G401 (cell line): ENCODE measurements around the gene C11orf71. TPM values are rescaled to one million over a fixed set of nuclear protein-coding genes. Genes with fewer than 3 reads are reported as not detected.

Source experiments
- DNase-seq: peaks from one replicate; pipeline ENCODE4 v3.0.0-alpha.2; 2015; ENCODE audit warnings: low spot score
- in situ Hi-C: cut with HindIII; loops from 2 replicates; pipeline ENCODE4 v1.10.0; 2016; ENCODE audit warnings: low sequenced_read_pairs, mixed read lengths
- total RNA-seq: library from RNA; depleted of rRNA; stranded (reverse); fragments of >200 nt; shearing (Covaris generic); gene quantifications from 2 replicates; pipeline ENCODE4 v1.2.3, GENCODE V29; 2014

C11orf71 gene
- total RNA-seq, 1 experiment from 2014 or later = 4.2 TPM

DNA sequence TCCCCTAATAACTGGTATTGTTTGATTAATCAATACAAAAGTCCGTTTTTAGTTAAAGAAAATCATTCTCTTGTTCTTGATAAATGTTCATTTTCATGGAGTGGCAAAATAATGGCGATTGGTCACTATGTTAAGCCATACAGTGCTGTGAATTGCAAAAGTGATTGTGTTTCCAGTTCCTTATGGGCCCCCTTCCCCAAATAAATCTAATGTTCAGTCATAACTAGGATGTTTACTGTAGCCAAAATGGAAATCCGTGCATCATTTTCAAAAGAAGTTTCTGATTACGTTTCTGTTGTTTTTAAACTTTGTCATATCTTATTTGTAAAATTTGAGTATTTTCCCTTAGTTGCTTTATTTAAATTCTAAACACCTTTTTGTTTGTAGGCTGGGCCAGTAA, 1.0 kb upstream of the C11orf71 start:
- in situ Hi-C loops = no loop called here
- DNase-seq = no peak

DNA sequence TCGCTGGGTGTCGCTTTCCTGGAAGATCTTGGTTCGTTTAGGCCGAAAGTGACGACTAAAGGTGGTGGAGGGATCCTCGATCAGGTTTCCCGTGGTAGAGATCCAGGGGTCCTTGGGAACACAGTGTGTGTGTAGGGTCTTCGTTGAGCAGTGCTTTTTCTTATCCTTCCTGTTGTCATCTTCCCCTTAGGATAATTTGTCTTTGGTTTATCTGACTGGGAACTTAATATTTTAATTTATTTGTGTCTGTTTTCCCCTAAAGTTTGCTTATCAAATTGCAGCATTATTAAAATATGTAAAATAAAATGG, 558 bp upstream of the C11orf71 start:
- no peak for DNase-seq
- in situ Hi-C loops = no loop called here

DNA sequence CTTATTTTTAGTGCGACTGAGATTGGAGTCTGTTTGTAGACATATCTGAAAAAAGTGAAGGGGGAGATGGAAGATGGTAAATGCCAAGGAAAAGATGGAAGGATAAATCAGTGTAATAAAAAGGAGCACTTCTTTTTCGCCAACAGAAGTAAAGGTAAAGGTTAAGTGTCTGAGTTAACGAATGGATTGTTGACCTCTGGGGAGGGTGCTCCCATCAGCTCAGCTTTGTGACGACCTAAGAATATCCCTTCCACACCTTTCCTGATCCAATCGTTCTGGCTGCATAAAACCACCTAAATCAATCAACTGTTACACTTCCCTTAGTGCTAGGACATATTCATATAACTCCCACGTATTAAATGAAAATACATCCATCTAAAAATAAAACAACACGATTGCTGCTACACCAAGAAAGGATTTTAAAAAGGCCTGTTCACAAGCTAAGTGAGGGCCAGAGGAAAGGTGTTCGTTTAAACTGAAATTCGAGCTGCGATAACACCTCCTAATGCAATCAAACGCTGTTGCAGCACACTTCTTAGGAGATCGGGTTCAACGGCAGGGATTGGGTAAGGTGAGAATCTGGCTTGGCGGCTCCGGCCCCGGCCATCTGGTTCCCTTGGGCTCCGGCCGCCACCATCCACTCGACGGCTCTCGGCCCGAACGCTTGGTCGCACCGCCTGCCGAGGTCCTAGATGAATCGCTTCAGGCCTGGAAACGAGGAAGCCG, 658 bp downstream of the C11orf71 start:
- in situ Hi-C loops = no loop called here
- peak; percentile 75 for DNase-seq

DNA sequence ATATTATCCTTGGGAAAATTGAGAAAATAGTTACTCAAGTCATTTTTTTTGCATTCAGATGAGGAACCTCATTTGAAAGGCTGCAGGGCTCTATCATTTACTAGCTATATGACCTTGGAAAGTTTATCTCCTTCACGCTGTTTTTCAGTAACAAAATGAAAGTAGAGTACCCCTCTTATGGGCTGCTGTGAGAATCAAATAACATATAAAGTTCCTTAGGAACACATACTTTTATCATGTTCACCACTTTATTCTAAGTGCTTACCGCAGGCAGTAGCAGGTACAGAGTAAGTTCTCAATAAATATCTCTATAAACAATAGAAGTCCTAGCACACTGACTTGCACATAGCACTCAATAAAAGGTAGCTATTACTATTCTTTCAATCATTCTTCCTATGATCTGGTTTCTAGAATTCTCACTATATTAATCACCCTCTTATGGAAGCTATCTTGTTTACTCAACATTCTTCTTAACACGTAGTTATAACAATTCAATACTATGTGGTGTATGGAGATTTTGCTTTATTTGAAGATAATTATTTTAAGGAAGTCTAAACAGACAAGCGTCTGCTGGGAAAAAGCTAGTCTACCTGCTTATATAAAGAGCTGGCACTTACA, 1.9 kb downstream of the C11orf71 start:
- in situ Hi-C loops = no loop called here
- DNase-seq = no peak

DNA sequence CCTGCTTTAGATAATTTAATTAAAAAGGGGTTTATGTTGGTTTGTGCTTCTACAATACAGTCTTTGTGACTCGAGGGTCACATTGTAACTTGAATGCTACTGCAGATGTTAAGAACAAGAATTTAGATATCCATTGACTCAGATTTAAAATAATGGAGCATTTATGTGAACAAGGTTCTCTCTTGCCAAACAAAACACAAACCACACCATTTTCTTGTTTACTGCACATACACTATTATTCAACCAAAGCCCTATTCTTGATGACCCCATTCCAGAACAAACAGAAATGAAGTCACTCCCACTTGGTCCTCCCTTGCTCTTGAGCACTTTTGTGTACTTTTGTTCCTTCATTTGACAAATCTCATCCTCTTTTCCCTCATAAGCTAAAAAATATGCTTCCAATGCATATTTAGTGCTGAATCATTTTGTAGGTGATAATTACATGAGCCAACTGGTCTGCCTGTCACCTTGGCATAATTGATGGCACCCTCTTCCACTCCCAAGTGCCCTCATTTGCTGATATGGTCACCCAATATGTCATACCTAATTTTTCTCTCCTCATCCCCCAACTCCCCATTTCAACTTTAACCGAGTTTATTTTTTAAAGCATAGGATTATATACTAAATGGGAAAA, 2.8 kb downstream of the C11orf71 start:
- in situ Hi-C loops = no loop called here
- no peak for DNase-seq

DNA sequence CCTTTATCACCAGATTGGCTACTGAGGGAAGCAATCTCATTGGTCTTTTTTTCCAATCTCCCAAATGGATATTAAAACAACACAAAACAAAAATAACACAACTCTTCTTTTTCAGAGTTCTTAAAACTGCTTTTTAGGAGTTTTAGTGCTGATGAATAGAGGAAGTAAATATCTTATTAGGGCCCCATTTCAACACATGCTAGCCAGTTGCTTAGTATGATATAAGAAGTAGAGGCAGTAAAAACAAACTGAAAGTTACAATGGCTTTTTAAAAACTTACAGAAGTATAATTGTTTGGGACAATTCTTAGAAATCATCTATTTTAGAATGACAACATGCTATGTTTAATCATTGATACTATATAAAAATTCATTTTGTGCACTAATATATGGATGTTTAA, 3.4 kb downstream of the C11orf71 start:
- in situ Hi-C loops = no loop called here
- DNase-seq = no peak

DNA sequence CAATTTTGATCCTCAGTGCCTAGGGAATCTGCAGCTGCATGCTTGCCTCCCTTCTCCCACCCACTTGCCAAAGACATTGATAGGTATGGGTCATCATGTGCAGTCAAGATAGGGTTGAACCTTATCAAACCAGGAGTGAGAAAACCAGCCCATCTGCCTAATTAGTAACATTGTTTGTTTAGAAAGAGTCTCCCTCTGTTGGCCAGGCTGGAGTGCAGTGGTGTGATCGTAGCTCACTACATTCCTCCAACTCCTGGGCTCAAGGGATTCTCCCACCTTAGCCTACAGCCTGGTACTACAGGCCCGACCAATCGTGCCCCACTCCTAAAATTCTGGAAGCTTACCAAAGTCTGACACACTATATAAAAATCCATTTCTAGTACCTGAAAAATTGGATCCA, 4.6 kb downstream of the C11orf71 start:
- in situ Hi-C loops = no loop called here

DNA sequence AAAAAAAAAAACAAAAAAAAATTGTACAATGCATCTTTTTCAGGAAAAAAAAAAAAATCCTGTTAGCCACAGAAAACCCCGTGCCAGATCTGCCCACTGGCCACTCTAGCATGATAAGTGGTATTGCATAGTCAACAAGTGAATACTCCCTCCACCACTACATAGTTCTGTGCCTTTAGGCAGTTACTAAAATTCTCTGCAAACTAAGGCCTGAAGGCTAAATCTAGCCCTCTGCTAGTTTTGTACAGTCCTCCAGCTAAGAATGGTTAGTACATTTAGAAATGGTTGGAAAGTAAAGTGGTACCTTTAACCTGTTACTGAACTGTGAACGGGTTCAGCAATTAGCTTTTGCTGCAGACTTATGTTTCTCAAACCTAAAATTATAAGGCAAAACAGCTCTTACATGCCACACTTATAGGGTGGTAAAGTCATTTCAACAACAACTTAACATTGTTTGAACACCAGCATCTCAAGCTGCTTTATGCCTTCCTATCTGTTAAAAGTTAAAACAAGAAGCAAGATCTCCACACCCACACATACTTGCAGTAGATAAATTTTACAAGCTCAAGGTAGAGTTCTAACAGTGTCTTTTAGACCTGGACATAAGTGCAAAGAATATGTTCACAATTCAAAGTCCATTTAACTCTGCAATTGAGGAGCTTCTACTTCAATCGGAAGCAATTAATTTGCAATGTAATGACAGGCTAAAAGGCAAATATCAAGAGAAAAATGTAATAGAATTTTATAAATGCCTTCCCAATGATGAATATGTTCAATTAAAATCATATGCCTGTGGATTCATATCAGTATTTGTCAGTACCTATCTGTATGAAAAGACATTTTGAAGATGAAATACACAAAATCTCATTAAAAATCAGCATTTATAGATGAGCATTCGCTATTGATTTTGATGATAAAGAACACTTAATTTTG, 7.3 kb downstream of the C11orf71 start:
- in situ Hi-C loops = no loop called here
- DNase-seq = no peak

More for the DNA sequence above, 4.6 kb downstream of the C11orf71 start:
- no peak for DNase-seq

DNA sequence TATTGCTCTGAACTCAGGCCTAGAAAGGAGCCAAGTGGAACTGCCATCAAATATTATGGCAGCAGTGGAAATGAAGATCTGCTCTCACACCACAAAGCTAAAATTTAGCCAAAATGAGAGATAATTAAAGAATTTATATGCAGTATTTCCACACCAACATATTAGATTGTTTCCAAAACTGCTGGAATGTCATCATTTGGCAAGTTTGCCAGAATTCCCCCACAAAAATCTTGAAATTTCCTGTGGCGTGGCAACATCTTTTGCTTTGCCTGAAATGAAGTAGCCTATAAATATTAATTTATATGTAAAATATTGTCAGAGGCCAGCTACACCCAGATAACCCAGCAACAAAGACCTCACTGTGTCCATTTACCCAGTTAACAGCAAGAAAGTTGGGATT, 13.8 kb downstream of the C11orf71 start:
- in situ Hi-C loops = no loop called here
- DNase-seq = no peak

DNA sequence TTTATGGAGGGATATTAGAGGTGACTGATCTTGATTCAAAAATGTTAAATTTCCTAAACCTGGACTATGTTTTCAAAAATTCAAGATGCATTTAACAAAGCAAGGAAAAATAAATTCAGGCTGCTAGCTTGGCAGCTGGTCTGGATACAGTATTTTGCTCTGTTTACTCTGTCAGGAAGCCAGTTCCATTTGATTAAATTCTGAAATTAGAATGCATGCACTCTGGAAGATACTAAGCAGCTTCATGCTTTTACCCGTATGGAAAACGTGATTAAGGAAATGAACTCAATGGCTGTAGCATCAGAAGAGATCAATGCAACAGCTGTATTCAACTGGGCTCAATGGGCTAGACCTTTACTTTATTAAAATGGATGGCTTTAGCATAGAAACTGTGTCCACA, 14.2 kb downstream of the C11orf71 start:
- in situ Hi-C loops = no loop called here
- DNase-seq = no peak

DNA sequence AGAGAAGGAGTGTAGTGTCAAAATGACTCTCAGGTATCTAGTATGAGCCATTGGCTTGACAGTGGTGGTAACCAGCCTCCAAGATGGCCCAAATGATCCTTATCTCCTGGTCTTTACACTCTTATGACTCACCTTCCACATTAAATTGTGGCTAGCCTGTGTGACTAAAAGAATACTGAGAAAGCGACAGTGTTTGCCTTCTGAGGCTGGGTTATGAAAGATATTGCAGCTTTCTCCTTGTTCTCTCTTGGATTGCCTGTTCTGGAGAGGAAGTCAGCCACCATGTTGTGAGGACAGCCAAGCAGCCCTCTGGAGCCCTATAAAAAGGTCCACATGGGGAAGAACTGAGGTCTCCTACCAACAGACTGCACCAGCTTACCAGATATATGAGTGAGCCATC, 15.8 kb downstream of the C11orf71 start:
- no peak for DNase-seq
- in situ Hi-C loops = no loop called here

DNA sequence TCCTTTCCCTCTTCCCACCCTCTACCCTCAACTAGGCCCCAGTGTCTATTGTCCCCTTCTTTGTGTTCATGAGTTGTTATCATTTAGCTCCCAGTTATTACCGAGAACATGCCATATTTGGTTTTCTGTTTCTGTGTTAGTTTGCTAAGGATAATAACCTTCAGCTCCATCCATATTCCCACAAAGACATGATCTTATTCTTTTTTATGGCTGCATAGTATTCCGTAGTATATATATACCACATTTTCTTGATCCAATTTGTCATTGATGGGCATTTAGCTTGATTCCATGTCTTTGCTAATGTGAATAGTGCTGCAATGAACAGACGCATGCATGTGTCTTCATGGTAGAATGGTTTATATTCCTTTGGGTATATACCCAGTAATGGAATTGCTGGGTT, 17.8 kb downstream of the C11orf71 start:
- no peak for DNase-seq
- in situ Hi-C loops = no loop called here

DNA sequence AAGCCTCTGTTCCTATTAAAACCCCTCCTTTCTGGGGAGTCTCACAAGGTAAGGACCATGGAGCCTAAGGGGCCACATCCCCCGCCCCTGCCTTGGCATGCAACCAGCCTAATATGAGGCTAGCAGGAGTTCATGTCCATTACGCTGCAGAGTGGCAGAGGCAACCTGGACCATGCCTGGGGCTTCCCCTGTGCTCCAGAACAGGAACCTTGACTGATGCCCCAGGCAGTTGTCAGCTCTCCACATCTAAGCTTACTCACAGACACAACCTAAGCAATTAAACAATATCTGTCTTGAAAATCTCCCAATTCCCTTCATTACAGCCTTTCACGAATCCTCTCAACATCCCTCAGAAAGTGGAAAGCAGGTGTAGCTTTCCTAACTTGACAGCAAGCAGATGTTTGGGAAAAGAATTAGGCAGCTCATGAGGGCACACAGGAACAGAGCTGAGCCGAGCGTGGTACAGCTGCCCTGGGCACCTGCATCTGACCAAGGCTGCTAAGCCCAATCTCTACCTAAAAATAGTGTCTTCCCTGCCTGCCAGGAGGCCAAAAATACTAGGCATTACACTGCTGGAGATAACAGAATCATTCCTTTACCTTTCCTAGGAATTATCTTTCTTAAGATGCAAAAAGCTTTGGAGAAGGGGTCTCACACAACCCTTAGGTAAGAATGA, 20.8 kb downstream of the C11orf71 start:
- in situ Hi-C loops = no loop called here
- DNase-seq = no peak

DNA sequence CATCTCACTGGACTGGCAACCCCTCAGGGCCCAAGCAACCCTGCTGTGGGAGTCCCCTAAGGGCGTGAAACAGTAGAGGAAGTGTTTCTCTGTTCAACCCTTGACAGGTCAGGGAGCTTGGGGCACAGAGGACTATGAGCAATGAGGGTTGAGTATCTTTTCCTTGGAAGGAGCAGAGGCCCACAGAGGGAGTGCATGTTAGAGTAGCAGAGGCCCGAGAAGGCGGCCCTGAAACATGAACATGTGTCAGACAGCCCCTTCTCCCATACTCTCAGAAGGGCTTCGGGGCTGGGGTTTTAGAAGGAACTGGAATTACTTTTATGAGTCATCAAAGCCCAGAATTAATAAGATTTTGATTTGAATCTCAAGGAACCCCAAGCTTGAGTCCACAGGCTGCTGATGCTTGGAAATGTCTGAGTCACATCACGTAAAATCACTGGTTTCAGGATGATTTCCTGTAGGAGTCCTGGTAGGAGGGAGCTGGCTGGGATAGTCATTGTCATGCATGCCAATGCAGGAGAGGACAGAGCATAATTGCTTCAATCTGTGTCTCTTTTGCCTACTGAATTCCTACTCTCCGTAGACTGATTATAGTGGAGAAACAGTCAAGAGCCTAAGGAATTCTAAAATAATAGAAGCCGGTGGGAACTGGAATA, 22.6 kb downstream of the C11orf71 start:
- in situ Hi-C loops = no loop called here
- no peak for DNase-seq

DNA sequence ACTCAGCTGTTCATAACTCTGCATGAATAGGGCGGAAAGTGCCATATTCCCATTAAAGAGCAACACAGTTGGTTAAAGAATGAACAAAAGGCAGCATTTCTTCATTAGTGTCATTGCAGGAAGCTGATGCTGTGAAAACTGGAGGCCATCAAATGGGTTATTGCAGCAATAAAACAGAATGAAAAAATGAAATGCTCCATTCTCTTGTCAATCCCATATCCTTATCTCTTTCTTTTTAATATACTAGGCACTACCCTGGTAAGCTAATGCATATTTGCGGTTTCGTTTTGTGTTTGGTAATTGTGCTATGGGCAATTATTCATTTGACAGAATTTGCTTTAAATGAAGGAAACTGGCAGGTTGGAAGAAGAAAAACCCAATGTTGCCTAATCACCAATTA, 25.3 kb downstream of the C11orf71 start:
- DNase-seq = no peak
- in situ Hi-C loops = no loop called here

DNA sequence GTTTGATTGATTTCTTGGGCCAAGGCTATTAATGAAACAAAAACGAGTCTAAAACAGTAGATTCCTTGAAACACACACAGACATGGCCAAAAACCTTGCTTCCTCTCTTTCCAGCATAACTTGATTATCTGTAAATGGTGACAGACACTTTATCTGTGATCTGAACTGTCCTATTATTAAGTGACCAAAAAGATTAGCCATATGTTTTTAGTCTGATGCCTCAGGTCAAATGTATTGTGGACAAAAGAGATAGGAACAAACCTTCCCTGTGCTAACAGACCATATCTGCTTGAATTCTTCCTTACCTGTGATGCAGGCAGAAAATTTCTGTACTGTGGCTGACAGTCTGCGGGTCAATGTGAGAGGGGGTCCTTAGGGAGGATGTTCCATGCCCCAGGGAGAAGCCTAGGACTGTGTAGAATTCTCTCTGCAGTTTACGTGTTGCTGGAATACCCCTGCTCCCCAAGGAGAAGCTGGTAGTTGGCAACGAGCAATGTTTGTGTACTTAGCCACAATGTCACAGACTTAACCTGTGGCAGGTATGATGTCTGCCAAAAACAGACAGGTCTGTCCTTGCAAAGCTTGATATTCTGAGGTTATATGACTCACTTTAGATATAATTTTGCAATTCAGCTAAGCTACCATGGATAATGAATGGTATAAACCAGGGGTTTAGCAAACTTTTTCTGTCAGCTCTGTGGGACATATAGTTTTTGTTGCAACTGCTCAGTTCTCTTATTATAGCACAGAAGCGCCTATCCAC, 31.2 kb downstream of the C11orf71 start:
- in situ Hi-C loops = no loop called here
- DNase-seq = no peak

DNA sequence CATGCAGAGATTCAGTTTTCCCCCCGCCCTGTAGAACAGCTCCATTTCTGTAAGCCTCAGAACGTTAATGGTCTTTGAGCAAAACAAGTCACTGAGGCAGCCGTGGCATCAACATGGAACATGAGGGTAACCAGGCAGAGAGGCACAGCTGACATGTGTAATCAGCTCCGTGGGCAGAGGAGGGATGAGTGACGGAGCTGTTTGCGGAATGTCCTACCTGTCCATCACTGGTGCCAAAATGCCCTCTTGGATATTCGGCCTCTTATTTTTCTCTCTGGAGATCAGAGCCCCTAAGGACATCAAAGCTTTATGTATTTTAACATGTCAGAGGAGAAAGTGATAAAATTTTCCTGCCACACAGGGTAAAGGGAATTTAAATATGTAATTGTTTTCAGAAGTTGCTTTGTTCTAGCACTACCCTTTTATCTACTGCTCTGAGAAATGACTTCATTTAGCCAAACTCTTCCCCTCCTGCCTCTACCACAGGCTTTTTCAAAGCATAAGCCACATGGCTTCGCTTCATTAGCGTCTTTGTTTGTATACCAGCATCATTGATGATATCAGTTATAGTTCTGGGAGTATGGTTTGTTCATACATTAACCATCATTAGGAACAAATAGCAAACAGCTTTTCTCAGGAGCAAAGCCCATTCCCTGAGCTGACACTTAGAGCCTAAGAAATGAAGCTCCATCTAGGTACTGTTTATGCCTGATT, 32.9 kb downstream of the C11orf71 start:
- in situ Hi-C loops = no loop called here
- DNase-seq = no peak
